GM21717 (cell line): ENCODE results near the gene FOXK2.

Source experiments
- ATAC-seq: cut with Tn5 transposase; IDR thresholded peaks from one replicate; pipeline ENCODE4 v1.9.1; 2021; ENCODE audit warnings: mild to moderate bottlenecking, moderate library complexity; ENCODE audit not compliant: unreplicated experiment

FOXK2 gene

GRCh38 chr17:82518826-82519810, at the start of gene FOXK2:
Gene FOXK2, plus strand, starts transcription at chr17:82519732. Its CDS starts 157 bp downstream, at chr17:82519889.
- peak; percentile 85 for ATAC-seq

GRCh38 chr17:82470065-82470464, 49.5 kb upstream of the FOXK2 start:
- ATAC-seq, result no peak

- no peak for ATAC-seq
Measured at GRCh38 chr17:82474223-82475010, 45.1 kb upstream of the FOXK2 start.

- ATAC-seq, result no peak
Measured at GRCh38 chr17:82475458-82475857, 44.1 kb upstream of the FOXK2 start.

GRCh38 chr17:82477934-82478333, 41.6 kb upstream of the FOXK2 start:
- no peak for ATAC-seq

DNA sequence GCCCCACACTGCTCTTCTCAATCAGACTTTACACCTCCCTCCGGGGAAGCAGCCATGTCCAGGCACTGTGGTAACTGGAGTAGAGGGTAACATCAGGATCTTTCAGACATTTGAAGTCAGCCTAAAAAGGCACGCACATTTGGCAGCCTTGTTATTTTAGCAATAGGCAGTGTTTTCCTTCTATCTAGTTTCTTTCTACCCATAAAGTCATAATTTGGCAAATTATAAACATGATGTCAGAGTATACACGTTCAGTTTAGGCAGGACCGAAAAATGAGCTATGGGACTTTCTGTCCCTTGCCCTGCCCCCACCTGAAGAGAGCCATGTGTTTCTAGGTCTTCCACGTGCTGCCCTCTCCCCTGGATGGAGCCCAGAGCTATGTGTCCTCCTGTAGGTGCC, 39.9 kb upstream of the FOXK2 start:
- ATAC-seq, result no peak

DNA sequence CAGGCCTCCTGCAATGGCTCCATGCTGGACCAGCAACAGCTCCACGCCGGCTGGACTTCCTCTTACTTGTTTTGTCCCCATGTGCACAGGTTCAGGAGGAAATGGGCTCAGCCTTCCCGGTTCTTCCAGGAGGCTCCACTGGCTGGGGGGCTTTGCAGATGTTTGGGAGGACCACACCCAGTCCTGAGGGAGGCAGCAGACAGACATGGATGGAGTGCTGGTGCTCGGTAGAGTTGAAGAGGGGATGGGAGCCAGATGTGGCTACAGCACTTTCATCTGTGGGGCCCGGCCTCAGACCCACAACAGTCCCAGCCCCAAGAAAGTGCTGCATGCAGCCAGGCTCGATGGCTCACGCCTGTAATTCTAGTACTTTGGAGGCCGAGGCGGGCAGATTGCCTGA, 39.2 kb upstream of the FOXK2 start:
- ATAC-seq, result no peak

DNA sequence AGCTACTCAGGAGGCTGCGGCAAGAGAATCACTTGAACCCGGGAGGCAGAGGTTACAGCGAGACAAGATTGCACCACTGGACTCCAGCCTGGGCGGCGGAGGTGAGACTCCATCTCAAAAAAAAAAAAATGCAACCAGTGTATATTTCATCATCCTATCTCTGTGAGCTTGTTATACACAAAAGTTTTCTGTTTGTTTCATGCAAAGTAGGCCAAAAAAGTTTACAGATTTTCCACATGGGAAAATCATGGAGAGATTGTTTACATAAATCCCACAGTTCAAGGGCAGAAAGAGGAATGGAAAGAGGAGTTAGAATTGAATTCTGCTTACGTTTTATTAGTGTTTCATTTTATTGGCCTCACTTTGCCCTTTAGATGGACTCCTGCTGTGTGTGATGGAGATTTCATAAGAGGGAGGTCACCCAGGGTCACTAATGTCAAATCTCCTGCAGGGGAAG, 36.3 kb upstream of the FOXK2 start:
- ATAC-seq, result no peak

DNA sequence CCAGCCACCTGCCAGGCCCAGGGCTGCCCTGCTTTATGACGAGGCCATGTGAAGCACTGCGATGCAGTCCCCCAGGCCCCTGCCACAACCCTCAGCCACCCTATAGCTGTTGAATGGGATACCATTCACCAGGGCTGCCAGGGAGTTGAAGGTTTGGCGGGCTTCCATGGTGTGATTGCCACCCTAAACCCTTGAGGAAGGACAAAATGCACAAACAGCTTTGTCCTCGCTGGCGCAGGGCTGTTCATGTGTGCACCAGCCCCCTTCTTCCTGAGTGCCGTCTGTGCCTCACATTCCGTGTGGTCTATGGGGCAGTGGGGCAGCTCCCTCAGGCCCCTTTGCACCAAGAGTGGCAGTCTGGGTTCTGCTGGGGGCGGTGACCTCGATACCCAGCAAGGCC, 35.7 kb upstream of the FOXK2 start:
- ATAC-seq, result no peak

DNA sequence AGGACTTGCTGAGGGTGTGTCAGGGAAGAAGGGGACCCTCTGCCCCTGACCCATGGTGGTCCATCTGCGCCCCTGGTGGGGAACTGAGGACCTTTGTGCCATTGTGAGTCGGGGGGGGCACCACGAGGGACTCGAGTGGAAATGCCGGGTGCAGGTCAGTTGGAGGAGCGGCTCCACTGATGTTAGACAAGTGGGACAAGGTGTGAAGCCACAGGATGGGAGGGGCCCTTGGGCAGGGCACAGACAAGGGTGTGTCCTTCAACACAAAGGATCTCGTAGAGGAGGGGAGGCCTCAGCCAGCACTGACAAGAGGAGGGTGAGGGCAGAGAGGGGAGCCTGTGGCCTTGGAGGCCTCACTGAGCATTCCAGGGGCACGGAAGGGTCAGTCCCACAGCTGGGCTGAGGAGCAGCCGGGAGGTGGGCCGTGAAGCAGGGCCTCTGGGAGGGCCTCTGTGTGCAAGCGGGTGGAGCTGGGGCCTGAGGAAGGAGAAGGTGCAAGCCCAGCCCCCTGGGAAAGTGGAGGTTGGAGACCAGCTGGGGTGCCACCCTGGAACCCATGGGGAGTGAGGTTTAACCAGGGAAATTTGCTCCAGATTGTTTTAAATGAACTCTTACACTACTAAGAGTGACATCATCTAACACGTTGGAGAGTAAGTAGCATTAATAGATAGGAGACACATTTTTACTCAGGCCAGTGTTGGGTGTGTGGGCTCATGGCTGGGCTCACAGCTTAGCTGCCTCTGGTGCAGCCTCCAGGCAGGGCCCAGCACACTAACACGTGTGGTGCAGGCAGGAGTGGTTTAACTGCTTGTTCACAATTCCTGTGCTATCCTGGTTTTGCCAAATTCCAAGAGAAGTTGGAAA, 33.1 kb upstream of the FOXK2 start:
- ATAC-seq, result no peak

DNA sequence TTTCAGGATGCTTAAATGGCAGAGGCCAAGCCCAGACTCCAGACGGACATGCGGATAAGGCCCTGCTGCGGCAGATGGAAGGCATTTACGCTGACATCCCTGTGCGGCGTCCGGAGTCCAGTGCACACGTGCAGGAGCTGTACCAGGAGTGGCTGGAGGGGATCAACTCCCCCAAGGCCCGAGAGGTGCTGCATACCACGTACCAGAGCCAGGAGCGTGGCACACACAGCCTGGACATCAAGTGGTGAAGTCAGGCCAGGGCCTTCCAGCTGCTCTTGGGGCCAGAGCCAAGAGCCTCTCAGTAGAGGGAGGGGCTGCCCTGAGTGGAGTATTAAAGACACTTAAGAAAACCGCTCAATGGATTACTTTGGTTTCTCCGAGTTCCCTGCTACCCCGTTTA, 31.6 kb upstream of the FOXK2 start:
- ATAC-seq, result no peak

DNA sequence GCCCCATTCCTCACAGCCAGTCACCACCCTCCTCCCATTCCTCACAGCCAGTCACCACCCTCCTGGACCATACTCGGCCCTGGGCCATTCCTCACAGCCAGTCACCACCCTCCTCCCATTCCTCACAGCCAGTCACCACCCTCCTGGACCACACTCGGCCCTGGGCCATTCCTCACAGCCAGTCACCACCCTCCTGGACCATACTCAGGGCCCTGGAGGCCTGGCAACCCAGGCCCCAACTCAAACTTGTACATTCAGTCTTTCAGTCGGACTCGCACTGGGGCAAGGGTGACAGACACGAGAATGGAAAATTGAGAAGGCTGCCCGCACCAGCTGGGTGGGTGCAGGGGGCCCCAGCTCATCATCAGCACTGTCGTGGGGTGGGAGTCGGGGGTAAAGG, 30.4 kb upstream of the FOXK2 start:
- ATAC-seq, result no peak

- no peak for ATAC-seq
Measured at GRCh38 chr17:82489851-82490511, 29.6 kb upstream of the FOXK2 start.

GRCh38 chr17:82490512-82491195, 28.9 kb upstream of the FOXK2 start:
- ATAC-seq, result no peak

GRCh38 chr17:82491196-82491530, 28.4 kb upstream of the FOXK2 start:
- ATAC-seq, result no peak

DNA sequence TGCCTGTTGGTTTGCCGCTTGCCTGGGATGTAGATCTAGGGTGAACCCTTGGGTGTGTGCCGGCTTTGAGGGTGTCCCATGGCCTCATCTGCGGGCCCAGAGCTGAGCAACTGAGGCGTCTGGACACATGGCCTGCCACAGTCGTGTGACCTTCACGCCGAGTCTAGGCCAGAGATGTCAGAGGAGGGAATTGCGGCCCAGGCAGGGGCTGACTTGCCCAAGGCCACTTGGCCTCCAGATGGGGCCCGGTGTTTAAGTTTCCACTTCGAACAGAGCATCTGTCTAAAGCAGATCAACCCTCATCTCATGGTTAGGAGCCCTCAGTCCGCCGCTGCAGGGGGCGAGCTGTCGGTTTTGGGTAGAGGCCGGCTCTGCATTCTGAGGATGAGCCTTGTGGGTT, 28.0 kb upstream of the FOXK2 start:
- ATAC-seq, result no peak

DNA sequence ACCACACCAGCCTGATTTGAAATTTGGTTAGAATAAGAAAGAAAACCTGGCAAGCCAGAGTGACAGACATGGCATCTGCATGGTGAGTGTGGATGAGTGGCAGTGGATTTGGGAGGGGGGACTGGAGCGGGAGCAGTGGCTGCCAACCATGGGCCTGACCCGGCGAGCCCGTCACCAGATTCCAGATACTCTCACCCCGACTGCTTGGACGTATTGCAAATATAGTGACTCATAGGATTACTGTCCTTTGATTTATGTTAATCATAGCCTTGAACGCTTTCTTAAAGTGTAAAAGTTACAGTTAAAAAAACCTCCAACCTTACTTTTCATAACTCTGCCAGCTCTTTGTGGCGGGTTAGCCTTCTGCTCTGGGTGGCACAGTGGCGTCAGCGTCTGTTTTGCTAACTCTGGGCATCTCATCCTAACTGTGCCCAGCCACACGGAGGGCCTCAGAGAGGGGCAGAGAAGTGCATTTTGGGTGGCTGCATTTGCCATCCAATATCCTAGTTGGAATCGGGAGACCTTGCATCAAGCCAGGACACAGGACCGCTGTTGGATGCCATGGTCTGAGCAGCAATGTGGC, 26.8 kb upstream of the FOXK2 start:
- no peak for ATAC-seq

DNA sequence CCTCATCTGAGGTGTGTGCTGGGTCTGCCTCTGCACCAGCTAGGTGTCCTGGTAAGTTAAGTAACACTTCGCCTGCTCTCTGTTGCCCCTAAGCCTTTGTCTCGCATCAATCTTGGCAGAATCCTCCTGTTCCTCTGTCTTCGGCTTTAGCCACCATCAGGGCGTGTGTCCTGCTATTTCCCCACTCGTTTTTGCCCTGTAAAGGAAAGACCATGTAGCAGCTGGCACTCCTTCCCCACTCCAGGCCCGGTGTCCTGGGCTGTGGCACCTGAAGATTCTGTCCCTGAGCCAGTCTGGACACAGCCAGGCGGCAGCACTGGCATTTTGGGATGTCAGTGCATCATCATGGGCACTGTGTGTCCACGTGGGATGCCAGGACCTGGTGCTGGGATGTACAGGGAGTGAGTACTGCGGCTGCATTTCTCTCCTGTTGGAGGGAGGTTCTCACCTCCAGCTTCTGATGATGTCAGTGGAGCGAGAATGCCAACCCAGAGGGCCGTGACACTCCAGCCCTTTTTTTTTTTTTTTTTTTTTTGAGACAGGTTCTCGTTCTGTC, 26.2 kb upstream of the FOXK2 start:
- ATAC-seq, result no peak
